COLO668 (cell line): ENCODE data around the gene WWOX.
A peak's percentile ranks its signal among the peaks of the same experiment; 100 is the strongest.

Source experiments
- DNase-seq: peaks from one replicate; lab custom pipeline; 2025; ENCODE audit not compliant: unreplicated experiment; lab: John Stamatoyannopoulos, UW

Gene WWOX

DNA sequence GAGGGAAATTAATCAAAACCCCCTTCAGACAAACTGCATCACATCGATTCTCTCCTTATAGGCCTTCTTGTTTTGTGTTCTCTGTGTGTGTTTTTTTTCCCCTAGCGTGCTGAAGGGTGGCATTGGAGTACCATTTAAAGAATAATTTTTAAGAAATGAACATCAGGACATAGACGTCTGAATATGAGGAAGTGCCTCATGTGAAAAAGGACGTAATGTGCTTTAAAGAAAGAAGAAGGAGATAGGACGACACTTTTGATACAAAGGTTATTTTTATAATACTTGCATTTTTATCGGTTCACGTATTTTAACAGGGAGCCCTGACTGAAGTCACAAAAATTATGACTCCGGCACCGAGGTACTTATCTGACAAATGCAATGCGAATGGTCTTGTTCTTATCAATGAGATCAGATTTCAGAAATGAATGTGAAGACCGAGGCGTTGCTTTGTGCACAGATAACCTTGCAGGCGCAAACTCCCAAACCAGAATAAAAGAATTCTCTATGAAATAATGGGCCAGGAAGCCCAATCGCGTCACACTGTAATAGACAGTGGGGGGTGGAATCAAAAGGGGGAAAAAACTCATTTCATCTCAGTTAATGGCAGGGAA is 894.8 kb downstream of the WWOX start:
- peak; percentile 50 for DNase-seq

DNA sequence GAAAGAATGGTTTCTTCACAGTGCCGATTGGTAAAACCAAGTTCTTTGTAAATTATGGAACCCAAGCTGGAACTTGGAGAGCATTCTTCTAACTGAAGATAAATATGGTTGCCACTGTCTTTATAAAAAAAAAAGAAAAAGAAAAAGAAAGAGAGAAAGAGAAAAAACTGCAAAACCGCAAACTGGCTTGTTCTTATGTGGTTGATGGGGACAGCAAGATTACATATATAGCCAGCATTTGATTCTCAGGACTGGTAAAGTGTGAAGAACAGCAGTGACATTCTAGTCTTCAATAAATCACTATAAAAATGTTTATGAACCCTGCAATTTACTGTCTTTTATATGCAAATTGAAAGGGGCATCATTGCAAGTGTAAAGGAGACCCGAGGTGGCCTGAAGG is 896.0 kb downstream of the WWOX start:
- DNase-seq: no peak

DNA sequence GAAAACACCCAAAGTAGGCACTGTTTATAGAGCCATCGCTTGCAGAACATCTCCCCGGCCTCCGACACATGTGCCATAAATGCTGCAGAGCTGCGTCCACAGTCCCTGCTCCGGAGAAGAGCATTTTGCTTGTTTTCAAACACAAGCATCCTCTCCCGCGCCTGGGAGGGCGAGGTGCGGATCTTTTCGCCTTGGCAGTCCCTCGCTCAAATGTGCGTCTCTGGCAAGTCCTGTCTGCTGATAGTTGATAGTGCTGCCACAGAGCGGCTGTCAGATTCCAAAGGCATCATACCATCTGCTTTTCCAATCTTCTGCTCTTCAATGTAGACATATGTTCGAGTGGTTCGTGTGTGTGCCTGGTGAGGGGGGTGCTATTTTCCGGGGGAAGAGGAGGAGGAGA is 897.3 kb downstream of the WWOX start:
- DNase-seq: peak; percentile 21

DNA sequence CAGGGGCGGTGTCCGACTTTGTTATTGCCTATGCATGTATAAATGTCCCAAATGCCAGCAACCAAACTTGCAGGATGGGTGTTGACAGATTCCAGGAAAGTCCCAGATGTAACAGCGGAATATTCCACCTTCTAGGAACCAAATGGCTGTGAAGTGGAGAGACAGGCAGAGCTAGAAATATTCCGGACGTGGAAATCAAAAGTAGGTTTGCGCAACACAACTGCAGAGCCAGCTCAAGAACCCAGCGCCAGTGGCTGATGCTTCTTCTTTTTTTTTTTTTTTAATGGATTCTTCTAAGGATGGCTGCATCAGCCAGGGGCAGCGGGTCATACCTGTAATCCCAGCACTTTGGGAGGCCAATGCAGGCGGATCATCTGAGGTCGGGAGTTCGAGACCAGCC is 899.4 kb downstream of the WWOX start:
- DNase-seq: no peak

DNA sequence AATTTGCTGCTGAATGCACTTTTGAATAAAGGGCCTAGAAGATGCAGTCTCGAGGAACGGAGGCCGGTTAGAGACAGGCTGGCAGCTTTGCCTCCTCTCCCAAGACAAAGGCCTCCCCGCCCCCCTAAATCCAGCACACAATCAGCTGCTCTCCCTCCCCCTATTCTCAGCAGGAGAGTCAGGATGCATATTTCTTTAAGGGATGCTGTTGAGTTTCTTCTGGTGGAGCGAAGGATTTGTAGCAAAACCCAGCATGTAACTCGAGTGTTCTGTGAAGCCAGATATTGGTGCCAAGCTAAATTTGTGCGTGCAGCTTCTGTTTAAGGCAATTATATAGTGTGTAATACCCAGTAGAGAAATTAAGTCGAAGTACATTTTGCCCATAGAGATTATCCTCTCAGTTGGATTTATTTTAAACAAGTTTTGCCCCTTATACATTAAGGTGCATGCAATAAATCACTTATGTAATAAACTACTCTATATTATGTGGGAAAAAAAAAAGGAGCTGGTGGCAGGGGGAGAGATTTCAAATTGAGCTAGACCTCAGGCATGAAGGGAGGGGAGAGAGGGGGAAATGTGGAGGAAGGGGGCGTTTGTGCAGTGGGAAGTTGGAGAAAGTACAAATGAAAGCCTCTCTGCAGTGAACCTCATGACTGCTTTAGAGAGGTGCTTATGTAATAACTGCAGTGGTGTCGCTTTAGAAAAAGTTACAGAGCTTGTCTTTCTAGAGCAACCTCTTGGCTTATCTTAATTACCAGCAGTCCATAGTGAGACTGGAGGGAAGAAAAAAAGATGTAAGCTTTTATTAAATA is 901.9 kb downstream of the WWOX start:
- DNase-seq: no peak

GRCh38 chr16:79003026-79003609 is 903.7 kb downstream of the WWOX start:
- no peak for DNase-seq

- DNase-seq: no peak
Measured at GRCh38 chr16:79004309-79004708, 904.9 kb downstream of the WWOX start.

DNA sequence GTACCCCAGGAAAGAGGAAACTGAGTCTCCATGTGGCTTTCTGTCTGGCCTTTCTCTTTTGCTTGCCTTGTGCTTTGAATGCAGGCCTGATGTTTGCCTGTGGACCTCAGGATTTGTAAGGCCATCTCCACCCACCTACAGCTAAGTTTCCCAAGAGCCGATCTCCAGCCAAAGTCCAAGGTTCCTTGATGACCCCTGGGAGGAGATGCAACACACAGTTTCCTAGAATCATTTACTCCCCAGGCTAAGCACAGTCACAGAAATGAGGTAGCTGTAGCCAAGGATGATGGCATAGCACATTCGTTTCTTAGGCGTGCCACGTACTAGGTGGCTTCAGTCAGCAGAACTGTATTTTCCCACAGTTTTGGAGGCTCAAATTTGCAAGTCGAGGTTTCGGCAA is 905.6 kb downstream of the WWOX start:
- DNase-seq: no peak

GRCh38 chr16:79006206-79006605 is 906.8 kb downstream of the WWOX start:
- DNase-seq: no peak

DNA sequence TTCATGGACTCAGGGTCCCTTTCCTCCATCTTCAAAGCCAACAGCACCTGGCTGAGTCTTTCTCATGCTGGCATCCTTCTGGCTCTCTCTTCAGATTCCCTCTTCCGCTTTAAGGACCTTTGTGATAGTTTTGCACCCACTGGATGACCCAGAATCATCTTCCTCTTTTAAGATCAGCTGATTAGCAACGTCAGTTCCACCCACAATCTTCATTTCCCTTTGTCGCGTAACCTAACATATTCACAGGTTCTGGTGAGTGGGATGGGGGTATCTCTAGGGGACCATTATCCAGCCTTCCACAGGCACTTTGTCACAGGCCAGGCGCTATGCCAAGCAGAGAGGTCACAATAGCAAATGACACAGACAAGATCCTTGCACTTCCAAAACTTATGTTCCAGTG is 907.3 kb downstream of the WWOX start:
- no peak for DNase-seq

GRCh38 chr16:79007614-79008013 is 908.2 kb downstream of the WWOX start:
- DNase-seq: no peak

DNA sequence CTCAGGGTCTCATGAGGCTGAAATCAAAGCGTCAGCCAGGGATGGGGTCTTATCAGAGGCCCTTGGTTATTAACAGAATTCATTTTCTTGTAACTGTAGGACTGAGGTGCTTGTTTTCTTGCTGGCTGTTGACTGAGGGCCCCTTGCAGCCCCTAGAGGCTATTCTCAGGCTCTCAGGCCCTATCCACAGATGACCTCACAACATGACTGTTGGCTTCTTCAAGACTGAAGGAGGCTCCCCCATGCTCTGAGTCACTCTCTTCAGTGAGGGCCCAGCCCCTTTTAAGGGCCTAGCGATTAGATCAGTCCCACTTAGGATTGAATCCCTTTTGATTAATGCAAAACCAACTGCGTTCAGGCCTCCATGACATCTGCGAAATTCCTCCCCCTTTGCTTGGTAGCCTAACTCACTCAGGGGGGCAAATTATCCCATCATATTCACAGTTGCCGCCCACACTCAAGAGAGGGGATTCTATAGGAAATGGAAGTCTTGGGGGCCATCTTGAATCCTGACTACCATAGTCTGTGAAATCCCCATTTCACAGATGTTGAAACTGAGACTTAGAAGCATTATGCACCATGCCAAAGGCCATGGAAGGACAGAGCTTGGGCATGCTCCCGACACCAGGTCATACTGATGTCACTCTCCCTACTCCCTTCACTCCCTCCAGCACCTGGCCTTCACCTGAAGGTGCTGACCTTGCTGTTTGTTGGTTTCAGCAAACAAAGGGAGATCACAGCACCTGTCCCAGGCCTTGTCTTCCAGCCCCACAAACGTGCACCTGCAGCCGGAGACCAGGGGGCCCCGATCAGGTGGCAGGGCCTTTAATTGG is 908.8 kb downstream of the WWOX start:
- DNase-seq: peak; percentile 95

DNA sequence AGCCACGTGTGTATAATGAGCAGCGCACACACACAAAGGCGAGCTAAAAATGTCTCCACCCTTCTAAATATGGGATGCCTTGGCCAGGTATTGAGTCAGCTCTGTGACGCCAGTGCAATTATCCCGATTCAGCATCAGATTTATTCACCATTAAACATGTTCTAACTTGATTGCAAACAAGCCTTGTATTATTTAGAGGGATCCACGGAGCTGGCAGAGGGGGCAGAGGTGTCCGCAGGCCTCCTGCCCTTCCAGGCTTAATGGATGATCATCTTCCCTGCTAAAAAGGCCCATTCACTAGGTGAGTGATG is 909.4 kb downstream of the WWOX start:
- no peak for DNase-seq

DNA sequence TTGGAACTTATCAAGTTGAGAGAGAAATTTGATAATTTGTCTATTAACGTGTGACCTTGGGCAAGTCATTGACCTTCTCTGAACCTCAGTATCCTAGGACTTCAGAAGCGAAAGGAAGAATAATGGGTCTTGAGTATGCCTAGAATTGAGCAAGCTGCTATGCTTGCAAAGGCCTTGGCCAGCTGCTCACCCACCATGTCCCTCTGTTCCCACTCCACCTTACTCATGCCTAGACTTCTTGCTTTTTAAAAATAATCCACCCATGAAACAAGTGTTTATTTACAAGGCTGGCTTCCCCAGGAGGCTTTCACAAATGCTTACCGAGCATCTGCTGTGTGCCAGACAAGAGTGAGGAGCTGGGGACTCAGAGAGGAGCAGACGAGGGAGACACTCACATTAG is 910.4 kb downstream of the WWOX start:
- DNase-seq: peak; percentile 40

- no peak for DNase-seq
Measured at GRCh38 chr16:79011282-79011681, 911.8 kb downstream of the WWOX start.

- DNase-seq: no peak
Measured at GRCh38 chr16:79012671-79013434, 913.4 kb downstream of the WWOX start.

GRCh38 chr16:79013930-79014660 is 914.6 kb downstream of the WWOX start:
- no peak for DNase-seq

- no peak for DNase-seq
Measured at GRCh38 chr16:79018650-79019429, 919.4 kb downstream of the WWOX start.

- DNase-seq: no peak
Measured at GRCh38 chr16:79019431-79019830, 920.0 kb downstream of the WWOX start.
